Activated T-cell treated with anti-CD3 and anti-CD28 coated beads, Interleukin-2, amount 50 U/mL, for 48 hours (primary cell): ENCODE measurements around the gene CAB39.

Source experiments
- DNase-seq, 2 experiments: peaks; one replicate each; pipeline ENCODE4 v3.0.0-alpha.2; 2020

The CAB39 gene

GRCh38 chr2:230788554-230789175 is 76.0 kb downstream of the CAB39 start:
- DNase-seq: no peak

DNA sequence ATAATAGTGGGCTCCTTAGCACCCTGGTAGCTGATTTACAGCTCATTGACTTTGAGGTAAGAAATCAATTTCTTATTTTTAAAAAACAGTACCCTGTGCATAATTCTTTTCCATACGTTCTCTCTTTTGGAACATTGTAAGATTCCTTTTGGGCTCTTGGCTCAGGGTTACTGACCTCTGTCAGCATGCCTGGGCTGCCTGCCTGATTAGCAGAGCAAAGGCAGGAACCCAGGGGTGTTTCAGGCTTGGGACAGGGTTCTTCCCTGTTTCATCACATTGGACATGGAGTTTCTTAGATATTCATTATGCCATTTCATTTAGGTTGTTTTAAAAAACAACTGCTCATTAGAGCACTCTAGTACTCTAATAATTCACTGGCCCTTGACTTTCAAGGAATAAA is 78.3 kb downstream of the CAB39 start:
- DNase-seq: no peak

- DNase-seq: peak; percentile 75 to 76
These were observed 81.1 kb downstream of the CAB39 start for GRCh38 chr2:230793572-230794359.

DNA sequence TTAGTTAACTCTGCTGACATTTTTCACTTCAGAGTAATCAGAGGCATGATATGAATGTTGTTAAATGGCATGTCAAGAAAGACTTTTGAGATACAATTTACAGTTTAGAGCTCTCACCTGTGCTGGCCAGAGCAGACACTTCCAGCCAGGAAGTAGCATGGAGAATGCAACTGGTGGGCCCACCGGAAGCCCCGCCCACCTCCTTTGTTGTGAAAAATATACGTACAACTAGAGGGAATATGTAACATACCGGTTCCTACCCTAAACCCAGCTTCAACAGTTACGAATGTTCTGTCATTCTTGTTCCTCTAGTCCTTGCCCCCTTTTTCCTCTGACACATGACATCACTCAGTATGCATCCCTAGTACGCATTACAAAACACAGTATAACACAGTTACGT is 81.9 kb downstream of the CAB39 start:
- DNase-seq: peak; percentile 56 to 62

- DNase-seq: no peak
These were observed 83.2 kb downstream of the CAB39 start for GRCh38 chr2:230795856-230796255.

GRCh38 chr2:230796280-230796862 is 83.7 kb downstream of the CAB39 start:
- no peak for DNase-seq

GRCh38 chr2:230797515-230798495 is 85.2 kb downstream of the CAB39 start:
- peak; percentile 41 to 49 for DNase-seq

DNA sequence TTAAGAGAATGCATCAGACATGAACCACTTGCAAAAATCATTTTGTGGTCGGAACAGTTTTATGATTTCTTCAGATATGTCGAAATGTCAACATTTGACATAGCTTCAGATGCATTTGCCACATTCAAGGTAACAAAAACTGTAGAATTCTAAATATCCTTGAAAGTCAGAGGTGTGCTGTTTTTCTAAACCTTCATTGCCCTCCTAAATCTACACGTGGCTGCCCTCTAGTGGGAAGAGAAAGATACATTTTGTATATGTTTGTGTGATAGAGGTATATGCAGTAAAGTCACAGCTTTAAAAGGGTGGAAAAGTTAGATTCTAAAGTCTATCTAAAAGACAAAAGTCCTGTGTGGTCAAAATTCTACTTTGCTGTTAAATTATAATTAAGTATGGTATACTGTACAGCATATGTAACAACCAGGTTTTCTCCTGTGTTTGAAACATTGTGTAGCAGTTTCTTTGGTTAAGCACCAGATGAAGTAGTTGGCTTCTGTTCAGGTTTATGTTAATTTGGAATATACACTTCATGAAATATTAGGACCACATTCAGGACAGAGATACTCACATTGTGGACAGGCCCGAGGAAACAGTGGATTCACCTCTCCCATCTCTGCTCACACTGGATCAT is 86.2 kb downstream of the CAB39 start:
- DNase-seq: no peak

DNA sequence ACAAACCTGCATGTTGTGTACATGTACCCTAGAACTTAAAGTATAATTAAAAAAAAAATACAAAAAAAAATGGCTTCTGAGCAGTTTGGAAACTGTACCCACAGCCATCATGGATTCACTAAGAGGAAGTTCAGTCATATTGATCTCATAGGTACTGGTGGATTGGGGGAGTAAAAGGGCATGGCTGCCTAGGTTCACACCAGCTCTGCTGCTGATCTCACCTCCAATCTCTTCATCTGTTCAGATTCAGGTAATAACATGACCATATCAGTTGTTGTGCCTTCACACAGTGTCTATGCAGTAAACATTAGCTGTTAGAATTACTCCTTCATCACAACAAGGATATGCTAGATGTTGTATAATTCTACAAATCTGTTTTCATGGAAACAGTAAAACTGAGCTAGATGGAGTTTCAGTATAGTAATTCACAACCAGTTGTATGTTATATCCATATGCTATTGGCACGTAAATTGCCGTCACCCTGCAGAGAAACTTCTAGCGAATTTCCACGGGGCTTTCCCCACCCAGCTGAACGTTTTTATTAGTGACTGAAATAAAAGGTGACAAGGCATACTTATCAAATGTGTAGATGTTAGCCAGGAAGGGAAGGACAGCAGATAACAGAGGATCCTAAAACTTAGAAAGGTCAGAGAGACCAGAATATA is 92.8 kb downstream of the CAB39 start:
- DNase-seq: no peak

DNA sequence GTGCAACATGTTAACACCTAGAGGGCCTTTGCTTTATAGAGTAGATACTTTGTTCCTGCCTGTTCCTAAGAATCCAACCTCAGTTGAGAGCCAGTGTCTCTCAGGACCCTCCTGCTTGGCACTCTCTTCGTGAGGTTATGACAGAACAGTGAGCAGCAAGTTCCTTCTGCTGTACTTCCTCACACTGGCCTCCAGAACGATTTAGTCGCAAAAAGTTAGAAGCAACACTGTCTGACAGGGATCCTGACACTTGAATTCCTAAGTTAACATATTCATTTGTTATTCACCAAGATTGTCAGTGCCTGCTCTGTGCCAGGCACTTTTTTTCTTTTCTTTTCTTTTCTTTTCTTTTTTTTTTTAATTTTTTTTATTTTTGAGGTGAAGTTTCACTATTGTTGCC is 95.1 kb downstream of the CAB39 start:
- DNase-seq: no peak

DNA sequence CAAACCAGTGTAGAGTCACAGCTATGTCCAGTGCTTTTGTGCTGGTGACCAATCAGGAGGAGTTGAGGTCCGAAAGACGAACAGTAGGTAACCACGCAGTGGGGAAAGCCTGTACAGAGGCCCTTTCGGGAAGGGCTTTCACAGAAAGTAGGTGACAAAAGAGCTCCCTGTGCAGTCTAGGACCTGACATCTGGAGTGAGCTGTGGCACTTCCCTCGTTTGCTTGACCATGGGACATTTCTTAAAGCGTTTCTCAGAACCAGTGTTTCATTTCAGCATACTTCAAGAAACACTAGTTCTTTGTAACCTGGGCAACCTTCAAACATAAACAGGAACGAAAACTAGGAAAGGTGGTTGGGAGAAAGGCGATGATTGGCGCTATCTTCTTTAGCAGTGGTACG is 96.4 kb downstream of the CAB39 start:
- DNase-seq: no peak

DNA sequence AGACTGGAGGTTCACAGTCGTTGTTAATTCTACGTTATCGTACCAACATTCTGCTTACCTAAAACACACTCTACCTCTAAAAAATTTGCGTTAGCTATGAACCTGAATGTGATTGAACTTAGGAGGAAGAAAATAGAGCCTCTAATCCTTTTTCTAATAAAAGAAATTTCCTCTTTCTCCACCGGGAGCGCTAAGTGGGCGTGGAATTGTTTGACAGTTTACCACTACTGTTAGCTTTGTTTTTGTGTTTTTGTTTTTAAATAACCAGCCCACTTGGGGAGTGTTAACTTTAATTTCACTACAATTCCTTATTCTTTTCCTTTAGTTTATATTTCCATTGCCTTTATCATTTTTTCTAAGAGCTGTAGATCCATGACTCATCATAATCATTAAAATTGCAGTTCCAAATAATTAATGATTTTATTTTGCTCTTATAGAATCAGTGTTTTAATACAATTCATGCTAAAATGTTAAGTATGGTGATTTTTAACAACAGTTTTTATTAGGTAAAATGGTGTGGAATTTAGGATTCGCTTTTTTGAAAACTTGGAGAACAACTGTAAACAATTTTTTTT is 97.1 kb downstream of the CAB39 start:
- DNase-seq: no peak

DNA sequence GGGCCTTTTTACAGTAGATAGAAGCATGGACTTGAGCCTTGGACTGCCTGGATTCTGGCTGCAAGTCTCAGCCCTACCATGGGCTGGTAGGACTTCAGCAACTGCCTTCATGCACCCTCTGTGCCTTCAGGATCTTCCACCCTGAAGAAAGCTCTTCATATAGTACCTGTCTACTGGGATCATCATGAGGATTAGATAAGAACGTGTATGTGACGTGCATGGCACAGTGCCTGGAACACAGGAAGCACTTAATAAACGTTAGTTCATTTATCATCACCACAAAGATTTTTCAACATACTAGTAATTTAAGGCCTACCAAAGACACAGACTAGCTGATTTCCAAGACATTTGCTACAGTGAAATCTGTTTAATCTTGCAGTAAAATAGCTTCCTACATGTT is 98.9 kb downstream of the CAB39 start:
- no peak for DNase-seq

GRCh38 chr2:230812033-230812432 is 99.4 kb downstream of the CAB39 start:
- DNase-seq: no peak

- no peak for DNase-seq
These were observed 102.0 kb downstream of the CAB39 start for GRCh38 chr2:230814616-230815015.

GRCh38 chr2:230815088-230815487 is 102.4 kb downstream of the CAB39 start:
- no peak for DNase-seq

DNA sequence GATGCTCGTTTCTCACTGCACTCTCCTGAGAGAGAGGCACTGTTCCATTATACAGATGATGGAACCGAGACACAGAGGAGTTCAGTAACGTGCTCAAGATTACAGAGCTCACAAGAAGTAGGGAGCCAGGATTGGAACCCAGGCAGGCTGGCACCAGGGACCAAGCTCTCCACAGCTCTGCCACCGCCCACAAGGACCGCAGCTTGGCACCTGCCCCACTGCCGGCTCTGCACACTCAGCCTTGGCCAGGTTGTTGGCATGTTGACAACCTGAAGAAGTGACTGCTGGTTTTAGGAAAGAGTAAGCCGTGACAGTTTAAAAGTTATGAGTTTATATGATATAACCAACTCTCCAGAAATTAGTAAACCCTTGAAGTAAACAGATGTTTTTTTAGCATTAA is 104.1 kb downstream of the CAB39 start:
- DNase-seq: no peak

- no peak for DNase-seq
These were observed 106.8 kb downstream of the CAB39 start for GRCh38 chr2:230819433-230819832.

GRCh38 chr2:230821261-230821990 is 108.8 kb downstream of the CAB39 start:
- peak in 1 of 2 experiments; percentile 28 for DNase-seq

DNA sequence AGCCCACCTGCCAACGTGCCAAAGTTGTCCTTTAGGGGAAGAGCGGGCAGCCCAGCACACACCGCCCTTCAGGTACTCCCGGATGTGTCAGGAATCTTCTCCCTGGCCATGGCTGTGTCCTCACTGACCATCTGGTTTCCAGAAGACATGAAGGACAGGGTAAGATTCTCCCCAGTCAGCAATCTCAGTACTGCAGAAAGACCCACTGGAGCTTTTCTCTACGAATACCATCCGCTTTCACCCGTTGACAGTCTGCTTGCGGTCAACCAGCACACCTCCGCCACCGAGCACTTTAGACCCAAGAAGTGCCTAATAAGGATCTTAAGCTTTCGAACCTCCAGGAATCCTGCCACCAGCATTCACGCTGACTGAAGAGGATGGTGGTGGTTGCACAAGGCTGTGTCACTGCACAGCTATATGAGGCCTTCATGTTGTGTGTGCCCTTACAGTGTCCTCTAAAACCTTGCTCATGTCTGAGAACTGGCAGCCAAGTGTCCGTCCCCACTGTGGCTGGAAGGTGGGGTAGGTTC is 109.4 kb downstream of the CAB39 start:
- DNase-seq: no peak
